Stimulated activated naive CD8-positive, alpha-beta T cell treated with anti-CD3 and anti-CD28 coated beads, Interleukin-15, Interleukin-2, amounts not matched to agents 100 ng/mL and 50 ng/mL, for 24 hours (primary cell): ENCODE measurements around the gene CPNE2.
A peak's percentile ranks its signal among the peaks of the same experiment; 100 is the strongest.
"Not testable (repeated sequence)": the region's sequence is repeated elsewhere in the genome, so short reads cannot be mapped to it uniquely, and the experiment has no call there.

Experiments used
- H3K27ac Mint-ChIP-seq: one replicate; pipeline ENCODE4 v1.8.0; 2021; ENCODE audit warnings: mild to moderate bottlenecking, mixed read lengths
- H3K27me3 Mint-ChIP-seq: one replicate; pipeline ENCODE4 v1.8.0; 2021; ENCODE audit warnings: mixed read lengths
- H3K36me3 Mint-ChIP-seq: one replicate; pipeline ENCODE4 v1.8.0; 2021; ENCODE audit warnings: low read depth, mixed read lengths
- H3K4me1 Mint-ChIP-seq: one replicate; pipeline ENCODE4 v1.8.0; 2021; ENCODE audit warnings: low read depth, mixed read lengths
- H3K4me3 Mint-ChIP-seq: one replicate; pipeline ENCODE4 v1.8.0; 2021; ENCODE audit warnings: mild to moderate bottlenecking, mixed read lengths
- H3K9me3 Mint-ChIP-seq: one replicate; pipeline ENCODE4 v1.8.0; 2021; ENCODE audit warnings: mixed read lengths

CPNE2 gene

GRCh38 chr16:57082664-57083063 is 9.7 kb upstream of the CPNE2 start:
- Mint-ChIP-seq H3K4me3 (no peak overlapping the region), H3K27ac (no peak overlapping the region), H3K9me3 (no peaks in the 10 kb centered on the region), H3K4me1 (peaks cover 15% of the 10 kb centered on the region), H3K36me3 (peaks cover 17% of the 10 kb centered on the region), H3K27me3 (no peaks in the 10 kb centered on the region)

- peak overlapping the region; percentile 63 for H3K27ac Mint-ChIP-seq
- H3K4me1 Mint-ChIP-seq = peaks cover 15% of the 10 kb centered on the region
- H3K9me3 Mint-ChIP-seq = no peaks in the 10 kb centered on the region
- H3K4me3 Mint-ChIP-seq = no peak overlapping the region
- no peaks in the 10 kb centered on the region for H3K27me3 Mint-ChIP-seq
- H3K36me3 Mint-ChIP-seq = peaks cover 17% of the 10 kb centered on the region
These were observed 8.8 kb upstream of the CPNE2 start for GRCh38 chr16:57083485-57084126.

- H3K4me3 Mint-ChIP-seq = no peak overlapping the region
- peaks cover 15% of the 10 kb centered on the region for H3K4me1 Mint-ChIP-seq
- H3K9me3 Mint-ChIP-seq = no peaks in the 10 kb centered on the region
- H3K36me3 Mint-ChIP-seq = peaks cover 16% of the 10 kb centered on the region
- H3K27me3 Mint-ChIP-seq = no peaks in the 10 kb centered on the region
- H3K27ac Mint-ChIP-seq = peak overlapping the region; percentile 63
These were observed 8.1 kb upstream of the CPNE2 start for GRCh38 chr16:57084257-57084770.

- Mint-ChIP-seq H3K4me1 (peaks cover 15% of the 10 kb centered on the region), H3K36me3 (peaks cover 11% of the 10 kb centered on the region), H3K4me3 (no peak overlapping the region), H3K27ac (no peak overlapping the region), H3K27me3 (no peaks in the 10 kb centered on the region), H3K9me3 (no peaks in the 10 kb centered on the region)
These were observed 7.4 kb upstream of the CPNE2 start for GRCh38 chr16:57084996-57085395.

GRCh38 chr16:57087003-57087402 is 5.4 kb upstream of the CPNE2 start:
- Mint-ChIP-seq H3K27me3 (peaks cover 11% of the 10 kb centered on the region), H3K4me1 (peaks cover 27% of the 10 kb centered on the region)

GRCh38 chr16:57089406-57089805 is 3.0 kb upstream of the CPNE2 start:
- Mint-ChIP-seq H3K27ac (no peak overlapping the region), H3K4me3 (no peak overlapping the region), H3K9me3 (no peaks in the 10 kb centered on the region), H3K27me3 (peaks cover 16% of the 10 kb centered on the region), H3K4me1 (peaks cover 18% of the 10 kb centered on the region), H3K36me3 (no peaks in the 10 kb centered on the region)

More at GRCh38 chr16:57087003-57087402, 5.4 kb upstream of the CPNE2 start:
- H3K27ac Mint-ChIP-seq = no peak overlapping the region
- no peak overlapping the region for H3K4me3 Mint-ChIP-seq
- H3K9me3 Mint-ChIP-seq = no peaks in the 10 kb centered on the region
- peaks cover 6% of the 10 kb centered on the region for H3K36me3 Mint-ChIP-seq

GRCh38 chr16:57091200-57091974 is 996 bp upstream of the CPNE2 start:
- peaks cover 11% of the 10 kb centered on the region for H3K4me1 Mint-ChIP-seq
- H3K36me3 Mint-ChIP-seq = no peaks in the 10 kb centered on the region
- peak overlapping the region; percentile 45 for H3K27ac Mint-ChIP-seq
- no peaks in the 10 kb centered on the region for H3K9me3 Mint-ChIP-seq
- peaks cover 16% of the 10 kb centered on the region for H3K27me3 Mint-ChIP-seq
- peak overlapping the region; percentile 52 for H3K4me3 Mint-ChIP-seq

GRCh38 chr16:57092786-57093411 is 516 bp downstream of the CPNE2 start:
- H3K9me3 Mint-ChIP-seq = no peaks in the 10 kb centered on the region
- H3K4me3 Mint-ChIP-seq = peak overlapping the region; percentile 66
- H3K36me3 Mint-ChIP-seq = no peaks in the 10 kb centered on the region
- H3K27me3 Mint-ChIP-seq = peaks cover 16% of the 10 kb centered on the region
- peaks cover 11% of the 10 kb centered on the region for H3K4me1 Mint-ChIP-seq
- peak overlapping the region; percentile 21 for H3K27ac Mint-ChIP-seq

DNA sequence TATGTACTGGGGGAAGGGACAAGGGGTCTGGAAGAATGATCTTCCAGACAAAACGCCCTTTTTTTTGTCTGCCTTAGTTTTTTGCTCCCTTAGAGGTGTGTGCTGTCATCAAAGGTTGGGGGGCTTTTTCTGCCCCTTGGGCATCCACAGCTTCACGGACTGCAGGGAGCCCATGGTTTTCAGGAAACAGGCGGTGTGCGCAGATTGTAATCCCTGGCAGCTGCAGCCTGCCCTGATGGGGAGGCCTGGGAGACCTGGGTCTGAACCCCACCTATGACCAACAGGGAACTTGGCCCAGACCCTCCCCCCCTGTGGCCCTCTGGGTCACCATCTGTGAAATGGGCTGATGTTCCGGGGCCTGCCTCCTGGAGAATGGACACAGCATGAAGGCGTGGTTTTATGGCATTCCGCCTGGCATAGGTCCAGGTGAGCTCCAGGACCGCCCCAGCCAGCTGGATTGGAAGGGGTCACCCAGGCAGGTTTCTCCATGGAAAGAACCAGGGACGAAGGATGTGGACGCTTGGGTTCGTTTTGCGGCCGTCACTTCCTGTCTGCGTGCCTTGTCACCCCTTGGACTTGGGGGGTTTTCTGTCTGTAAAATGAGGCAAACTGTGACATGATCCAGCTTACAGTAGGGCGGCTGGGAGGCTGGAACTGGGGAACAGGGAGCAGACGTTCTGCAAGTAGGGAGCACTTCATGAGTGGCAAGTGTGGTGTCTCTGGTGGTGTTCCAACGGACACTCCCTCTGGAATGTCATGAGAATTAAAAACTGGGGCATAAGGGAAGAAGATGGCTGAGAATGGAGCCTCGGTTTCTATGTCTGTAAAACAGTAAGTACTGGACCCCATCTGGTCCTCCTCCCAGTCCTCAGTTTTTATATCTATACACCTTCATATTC is 1.5 kb downstream of the CPNE2 start:
- Mint-ChIP-seq H3K27me3 (peaks cover 16% of the 10 kb centered on the region), H3K9me3 (no peaks in the 10 kb centered on the region), H3K4me3 (peak overlapping the region; percentile 66), H3K4me1 (peaks cover 11% of the 10 kb centered on the region), H3K36me3 (no peaks in the 10 kb centered on the region), H3K27ac (no peak overlapping the region)

GRCh38 chr16:57094911-57095310 is 2.5 kb downstream of the CPNE2 start:
- H3K36me3 Mint-ChIP-seq = no peaks in the 10 kb centered on the region
- no peak overlapping the region for H3K4me3 Mint-ChIP-seq
- peaks cover 12% of the 10 kb centered on the region for H3K4me1 Mint-ChIP-seq
- H3K27ac Mint-ChIP-seq = no peak overlapping the region
- no peaks in the 10 kb centered on the region for H3K9me3 Mint-ChIP-seq
- peaks cover 16% of the 10 kb centered on the region for H3K27me3 Mint-ChIP-seq

DNA sequence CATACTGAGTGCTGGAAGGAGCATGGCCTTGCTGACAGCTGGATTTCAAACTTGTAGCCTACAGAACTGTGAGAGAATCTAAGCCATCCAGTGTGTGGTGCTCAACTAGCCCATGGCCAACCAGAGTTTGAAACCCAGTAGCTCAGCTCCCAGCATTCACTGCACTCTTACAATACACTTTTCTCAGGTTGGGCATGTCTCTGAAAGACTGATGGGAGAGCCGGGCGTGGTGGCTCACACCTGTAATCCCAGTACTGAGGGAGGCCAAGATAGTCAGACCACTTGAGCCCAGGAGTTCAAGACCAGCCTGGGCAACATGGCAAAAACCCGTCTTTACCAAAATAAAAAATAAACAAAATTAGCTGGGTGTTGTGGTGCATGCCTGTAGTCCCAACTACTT is 3.8 kb downstream of the CPNE2 start:
- Mint-ChIP-seq H3K36me3 (no peaks in the 10 kb centered on the region), H3K27me3 (peaks cover 11% of the 10 kb centered on the region), H3K4me1 (peaks cover 14% of the 10 kb centered on the region), H3K9me3 (no peaks in the 10 kb centered on the region), H3K4me3 (no peak overlapping the region), H3K27ac (no peak overlapping the region)

- H3K27ac Mint-ChIP-seq = no peak overlapping the region
- H3K4me1 Mint-ChIP-seq = peaks cover 8% of the 10 kb centered on the region
- H3K4me3 Mint-ChIP-seq = no peak overlapping the region
- H3K9me3 Mint-ChIP-seq = no peaks in the 10 kb centered on the region
- peaks cover 6% of the 10 kb centered on the region for H3K27me3 Mint-ChIP-seq
- H3K36me3 Mint-ChIP-seq = no peaks in the 10 kb centered on the region
These were observed 4.4 kb downstream of the CPNE2 start for GRCh38 chr16:57096793-57097192.

DNA sequence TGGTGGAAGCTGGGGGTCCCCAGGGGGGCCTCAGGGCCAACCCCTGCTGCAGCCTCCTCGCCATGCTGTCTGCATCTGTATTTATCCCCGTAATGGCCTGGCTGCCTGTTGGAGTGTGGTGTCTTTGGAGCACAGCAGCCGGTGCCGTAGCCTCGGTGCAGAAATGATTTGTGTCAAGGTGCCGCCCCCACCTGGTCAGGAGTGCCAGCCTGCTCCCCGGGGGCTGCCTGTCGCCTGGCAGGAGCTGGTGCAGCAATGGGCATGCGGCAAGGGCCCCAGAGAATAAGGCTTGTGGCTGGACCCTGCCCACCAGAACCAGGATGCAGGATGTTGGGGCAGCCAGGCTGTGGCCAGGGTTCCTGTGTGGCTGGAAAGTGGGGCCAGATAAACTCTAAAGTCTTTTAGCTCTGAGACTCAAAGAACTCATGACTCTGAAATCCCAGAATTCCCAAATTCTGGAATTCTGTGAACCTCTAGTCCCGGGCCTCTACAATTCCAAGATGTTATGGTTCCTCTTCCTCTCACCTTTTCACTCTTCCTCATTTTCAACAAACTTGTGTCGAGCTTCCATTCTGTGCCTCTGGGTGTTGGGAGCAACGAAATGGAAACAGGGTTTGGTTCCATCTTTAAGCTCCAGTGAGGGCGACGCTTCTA is 5.9 kb downstream of the CPNE2 start:
- no peaks in the 10 kb centered on the region for H3K9me3 Mint-ChIP-seq
- H3K27ac Mint-ChIP-seq = peak overlapping the region; percentile 26
- no peaks in the 10 kb centered on the region for H3K36me3 Mint-ChIP-seq
- peaks cover 7% of the 10 kb centered on the region for H3K4me1 Mint-ChIP-seq
- no peak overlapping the region for H3K4me3 Mint-ChIP-seq
- peaks cover 5% of the 10 kb centered on the region for H3K27me3 Mint-ChIP-seq

DNA sequence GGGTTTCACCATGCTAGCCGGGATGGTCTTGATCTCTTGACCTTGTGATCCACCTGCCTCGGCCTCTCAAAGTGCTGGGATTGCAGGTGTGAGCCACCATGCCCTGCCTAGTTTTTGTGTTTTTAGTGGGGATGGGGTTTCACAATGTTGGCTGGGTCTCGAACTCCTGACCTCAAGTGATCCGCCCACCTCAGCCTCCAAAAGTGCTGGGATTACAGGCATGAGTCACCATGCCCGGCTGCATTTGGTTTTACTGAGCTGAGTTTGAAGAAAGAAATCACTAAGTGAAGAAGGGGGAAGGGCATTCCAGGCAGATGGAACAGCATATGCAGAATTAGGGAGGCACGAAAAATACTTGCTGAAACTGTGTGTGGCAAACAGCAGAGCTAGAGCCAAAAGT is 7.6 kb downstream of the CPNE2 start:
- H3K9me3 Mint-ChIP-seq, H3K27ac Mint-ChIP-seq, H3K27me3 Mint-ChIP-seq, H3K4me3 Mint-ChIP-seq, H3K36me3 Mint-ChIP-seq: not testable (repeated sequence)
- H3K4me1 Mint-ChIP-seq = peaks cover 13% of the 10 kb centered on the region
